ENCODE data around the gene ARL4D. TPM values are rescaled to one million over a fixed set of nuclear protein-coding genes. Genes with fewer than 3 reads are reported as not detected.

ARL4D gene
- total and polyA plus RNA-seq, 2 of the 4 experiments (the other 2 are of a cell fraction): 12.5 to 30.7 TPM

DNA sequence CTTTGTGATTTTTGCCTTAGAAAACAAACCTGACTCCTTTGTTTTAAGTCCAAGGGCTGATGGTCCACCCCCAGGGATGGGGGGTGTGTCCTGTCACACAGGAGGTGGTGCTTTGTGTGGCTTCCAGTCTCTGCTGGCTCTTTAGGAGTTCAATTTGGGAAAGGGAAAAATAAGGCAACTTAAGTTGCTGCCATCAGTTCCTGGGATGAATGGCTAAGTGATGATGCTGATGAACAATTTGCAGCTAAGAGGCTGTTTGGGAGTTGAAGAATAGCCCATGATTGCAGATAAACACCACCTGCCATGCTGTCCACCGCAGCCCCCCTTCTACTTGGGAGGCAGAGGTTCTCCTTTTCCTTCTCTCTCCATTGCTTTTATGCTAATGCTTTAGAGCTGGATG lies 40.2 kb downstream of the ARL4D start:
- in situ Hi-C loops (cut with MboI; ENCODE audit: low sequenced_read_pairs): no loop called here
- Histone ChIP-seq H3K9me3 (ENCODE audit: control insufficient read depth, insufficient read depth, low read length) (no peaks in the 10 kb centered on the region), H3K36me3 (ENCODE audit: control insufficient read depth, insufficient read depth, low read length) (no peaks in the 10 kb centered on the region), H4K20me1 (ENCODE audit: insufficient read depth, low read length) (no peaks in the 10 kb centered on the region), H2AK9ac (replicated peaks; ENCODE audit: low read depth, low read length, poor library complexity) (no peak overlapping the region), H2BK120ac (ENCODE audit: low read depth, low read length) (no peak overlapping the region), H3K4ac (ENCODE audit: low read depth, low read length) (no peak overlapping the region), H2BK15ac (ENCODE audit: low read depth, low read length) (no peak overlapping the region), H3K14ac (replicated peaks; ENCODE audit: low read depth, low read length) (no peak overlapping the region), H3K4me2 (ENCODE audit: low read depth, low read length) (no peak overlapping the region), H4K8ac (ENCODE audit: low read depth in 2 of 2, low read length in 2 of 2) (no peak overlapping the region), H2AFZ (replicated peaks; ENCODE audit: low read length, poor library complexity) (no peak overlapping the region), H3K23ac (ENCODE audit: low read depth, low read length) (no peak overlapping the region), H2BK5ac (ENCODE audit: low read depth, low read length, poor library complexity, severe bottlenecking) (no peak overlapping the region), H4K5ac (ENCODE audit: low read depth, low read length) (no peak overlapping the region), H3K9me1 (ENCODE audit: insufficient read depth, low read length) (0 out of 2 replicates have a peak, but pooled peaks cover 2% of the 10 kb centered on the region), H4K91ac (ENCODE audit: insufficient read depth, low read depth, low read length) (no peak overlapping the region), H3K18ac (ENCODE audit: low read depth, low read length) (no peak overlapping the region), H3K9ac (ENCODE audit: low read depth, low read length) (no peak overlapping the region), H3K4me1 (ENCODE audit: control insufficient read depth, insufficient read depth, low read length) (peaks cover 3% of the 10 kb centered on the region), H3K27ac (ENCODE audit: insufficient read depth, low read length) (no peak overlapping the region), H3K56ac (ENCODE audit: extremely low read depth, insufficient read depth, low read length) (no peak overlapping the region), H3K27me3 (ENCODE audit: control insufficient read depth, insufficient read depth, low read length) (no peaks in the 10 kb centered on the region), H3K79me1 (ENCODE audit: low read depth in 1 of 2, low read length in 2 of 2) (no peaks in the 10 kb centered on the region), H2BK20ac (ENCODE audit: low read depth, low read length) (no peak overlapping the region), H2AK5ac (ENCODE audit: low read depth, low read length) (no peak overlapping the region), H3K4me3 (ENCODE audit: insufficient read depth, low read depth, low read length) (no peak overlapping the region)
- POLR2A ChIA-PET (ENCODE audit: unreplicated experiment): interaction anchor here (0.6 kb wide), 1 partner anchor 31 kb away, joined by 3 read pairs; no protein-coding TSS in a partner anchor
- TF ChIP-seq RCOR1 (IDR thresholded peaks at IDR 0.05; ENCODE audit: insufficient replicate concordance, low read length) (no peak), SMC3 (IDR thresholded peaks at IDR 0.05; ENCODE audit: low read depth, low read length) (no peak), USF2 (IDR thresholded peaks at IDR 0.05; ENCODE audit: low read depth, low read length) (no peak), FOS (IDR thresholded peaks at IDR 0.05; ENCODE audit: low read depth, low read length) (no peak), MAZ (IDR thresholded peaks at IDR 0.05; ENCODE audit: borderline replicate concordance, low read depth, low read length) (no peak), MAFK (IDR thresholded peaks at IDR 0.05; ENCODE audit: low read depth, low read length) (no peak), POLR2A (IDR thresholded peaks at IDR 0.05; ENCODE audit: low read depth, low read length) (no peak), CTCF (conservative IDR thresholded peaks at IDR 0.05; ENCODE audit: low read depth, low read length) (no peak), MXI1 (IDR thresholded peaks at IDR 0.05; ENCODE audit: borderline replicate concordance, low read depth, low read length) (no peak), RAD21 (IDR thresholded peaks at IDR 0.05; ENCODE audit: low read length) (no peak), RFX5 (IDR thresholded peaks at IDR 0.05; ENCODE audit: low read depth, low read length) (no peak), NFE2L2 (IDR thresholded peaks at IDR 0.05; ENCODE audit: low read depth, low read length) (no peak), CHD1 (IDR thresholded peaks at IDR 0.05; ENCODE audit: low read depth, low read length) (no peak), BHLHE40 (IDR thresholded peaks at IDR 0.05; ENCODE audit: low read depth, low read length) (no peak), CEBPB (IDR thresholded peaks at IDR 0.05; ENCODE audit: low read depth, low read length) (no peak)
- TF ChIP-seq, protein P1, sequence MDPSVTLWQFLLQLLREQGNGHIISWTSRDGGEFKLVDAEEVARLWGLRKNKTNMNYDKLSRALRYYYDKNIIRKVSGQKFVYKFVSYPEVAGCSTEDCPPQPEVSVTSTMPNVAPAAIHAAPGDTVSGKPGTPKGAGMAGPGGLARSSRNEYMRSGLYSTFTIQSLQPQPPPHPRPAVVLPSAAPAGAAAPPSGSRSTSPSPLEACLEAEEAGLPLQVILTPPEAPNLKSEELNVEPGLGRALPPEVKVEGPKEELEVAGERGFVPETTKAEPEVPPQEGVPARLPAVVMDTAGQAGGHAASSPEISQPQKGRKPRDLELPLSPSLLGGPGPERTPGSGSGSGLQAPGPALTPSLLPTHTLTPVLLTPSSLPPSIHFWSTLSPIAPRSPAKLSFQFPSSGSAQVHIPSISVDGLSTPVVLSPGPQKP (IDR thresholded peaks at IDR 0.05; ENCODE audit: borderline replicate concordance, low read depth, low read length): no peak
- BruUV-seq (replicated peaks): no TSS peak
- intact Hi-C loops (cut with micrococcal nuclease): no loop called here
- ATAC-seq (ENCODE audit: low read depth) (peak; percentile 27; the same call in 1 of the 2 replicates), DNase-seq (peak; percentile 44)
- dilution Hi-C loops (cut with HindIII; ENCODE audit: low sequenced_read_pairs, unreplicated experiment): no loop called here
- WGBS, 2 experiments (ENCODE audit: extremely low coverage in 2 of 2, insufficient read length in 1 of 2): no CpG with 5 or more reads among the region's 1 CpG
- CTCF ChIA-PET: no interaction called here
